Neural cell (in vitro differentiated cells): Measurements from ENCODE around the gene RAB40A. TPM values are rescaled to one million over a fixed set of nuclear protein-coding genes. Genes with fewer than 3 reads are reported as not detected.

Experiments used
- H2AFZ ChIP-seq: fragments of 200-600, 300-800 bp; sonication (generic), shearing (Covaris generic); 2 replicates; pipeline ENCODE4 v1.6.0; 2014; ENCODE audit warnings: low read depth, mild to moderate bottlenecking, antibody characterized with exemption, low read length, moderate library complexity
- H3F3A ChIP-seq: fragments of 200-600 bp; shearing (Covaris generic); 2 replicates; pipeline ENCODE4 v1.6.1; 2016; ENCODE audit warnings: mild to moderate bottlenecking, moderate library complexity, mixed read lengths, antibody characterized with exemption, low read length; ENCODE audit not compliant: insufficient read depth, poor library complexity, severe bottlenecking
- H3K27ac ChIP-seq: fragments of 200-600, 300-800 bp; sonication (generic), shearing (Covaris generic); 2 replicates; pipeline ENCODE4 v1.5.1; 2014; ENCODE audit warnings: mild to moderate bottlenecking, low read length, moderate library complexity
- H3K27me3 ChIP-seq: fragments of 300-800, 200-600 bp; sonication (generic), shearing (Covaris generic); 2 replicates; pipeline ENCODE4 v1.6.0; 2014; ENCODE audit warnings: mild to moderate bottlenecking, low read depth, low read length, moderate library complexity; ENCODE audit not compliant: insufficient read depth
- H3K36me3 ChIP-seq: fragments of 300-800, 200-600 bp; sonication (generic), shearing (Covaris generic); 2 replicates; pipeline ENCODE4 v1.5.1; 2014; ENCODE audit warnings: mild to moderate bottlenecking, antibody characterized with exemption, low read length, moderate library complexity; ENCODE audit not compliant: insufficient read depth
- H3K4me2 ChIP-seq: fragments of 300-800, 200-600 bp; sonication (generic), shearing (Covaris generic); 2 replicates; pipeline ENCODE4 v1.6.0; 2014; ENCODE audit warnings: mild to moderate bottlenecking, low read length
- H3K4me3 ChIP-seq: fragments of 300-800, 200-600 bp; sonication (generic), shearing (Covaris generic); 2 replicates; pipeline ENCODE4 v1.5.1; 2014; ENCODE audit warnings: mild to moderate bottlenecking, low read length, moderate library complexity
- H3K79me2 ChIP-seq: fragments of 200-600 bp; shearing (Covaris generic); replicated peaks from 2 replicates; pipeline ENCODE4 v1.6.0; 2014; ENCODE audit warnings: mild to moderate bottlenecking, low read length, moderate library complexity; ENCODE audit not compliant: insufficient read depth
- H3K9ac ChIP-seq: fragments of 300-800, 200-600 bp; sonication (generic), shearing (Covaris generic); 2 replicates; pipeline ENCODE4 v1.6.1; 2016; ENCODE audit warnings: mild to moderate bottlenecking, low read length, mixed read lengths
- H3K9me2 ChIP-seq: fragments of 200-600 bp; shearing (Covaris generic); 2 replicates; pipeline ENCODE4 v1.6.1; 2016; ENCODE audit warnings: mild to moderate bottlenecking, low read length, mixed read lengths; ENCODE audit not compliant: insufficient read depth
- H3K9me3 ChIP-seq: fragments of 200-600, 300-800 bp; sonication (generic), shearing (Covaris generic); 2 replicates; pipeline ENCODE4 v1.6.1; 2016; ENCODE audit warnings: mild to moderate bottlenecking, mixed run types, low read length, moderate library complexity, mixed read lengths
- H4K20me1 ChIP-seq: fragments of 200-600 bp; shearing (Covaris generic); 2 replicates; pipeline ENCODE4 v1.6.1; 2016; ENCODE audit warnings: mild to moderate bottlenecking, mixed run types; ENCODE audit not compliant: insufficient read depth
- CTCF ChIP-seq: fragments of 450-650 bp; IDR thresholded peaks from 2 replicates; pipeline ENCODE4 v1.5.1; 2014; ENCODE audit warnings: antibody characterized with exemption, mild to moderate bottlenecking, moderate library complexity; ENCODE audit not compliant: poor library complexity, severe bottlenecking
- EP300 ChIP-seq: fragments of 450-650 bp; conservative IDR thresholded peaks from 2 replicates; pipeline ENCODE4 v1.6.1; 2014; ENCODE audit warnings: antibody characterized with exemption, mild to moderate bottlenecking, moderate library complexity; ENCODE audit not compliant: poor library complexity, severe bottlenecking
- EZH2 ChIP-seq: fragments of 200-600, 300-800 bp; shearing (Covaris generic), sonication (generic); IDR thresholded peaks from 2 replicates; pipeline ENCODE4 v1.6.1; 2014; ENCODE audit warnings: antibody characterized with exemption, low read length, borderline replicate concordance, mild to moderate bottlenecking; ENCODE audit not compliant: insufficient read depth, poor library complexity, severe bottlenecking
- MXI1 ChIP-seq: fragments of 450-650 bp; conservative IDR thresholded peaks from 2 replicates; pipeline ENCODE4 v1.6.1; 2014; ENCODE audit warnings: antibody characterized with exemption, mild to moderate bottlenecking; ENCODE audit not compliant: poor library complexity, severe bottlenecking
- POLR2AphosphoS5 ChIP-seq: IDR thresholded peaks from 2 replicates; pipeline ENCODE4 v1.6.1; 2012
- RAD21 ChIP-seq: fragments of 450-650 bp; conservative IDR thresholded peaks from 2 replicates; pipeline ENCODE4 v1.6.1; 2014; ENCODE audit warnings: antibody characterized with exemption, mild to moderate bottlenecking, moderate library complexity
- SMC3 ChIP-seq: fragments of 450-650 bp; conservative IDR thresholded peaks from 2 replicates; pipeline ENCODE4 v1.6.1; 2014; ENCODE audit warnings: antibody characterized with exemption, mild to moderate bottlenecking, moderate library complexity; ENCODE audit not compliant: poor library complexity
- TAF1 ChIP-seq: IDR thresholded peaks from 2 replicates; pipeline ENCODE4 v1.6.1; 2012; ENCODE audit warnings: low read depth
- polyA plus RNA-seq: library from polyadenylated mRNA; depleted of rRNA; stranded (reverse); fragments of >200 nt; gene quantifications from 2 replicates; pipeline ENCODE4 v1.2.3, GENCODE V29; 2014
- TF ChIP-seq, protein P1 (sequence below): IDR thresholded peaks from 2 replicates; pipeline ENCODE4 v1.6.1; 2012; ENCODE audit warnings: borderline replicate concordance

The RAB40A gene
- polyA plus RNA-seq, 1 donor from 2014 or later, result 1.9 TPM

DNA sequence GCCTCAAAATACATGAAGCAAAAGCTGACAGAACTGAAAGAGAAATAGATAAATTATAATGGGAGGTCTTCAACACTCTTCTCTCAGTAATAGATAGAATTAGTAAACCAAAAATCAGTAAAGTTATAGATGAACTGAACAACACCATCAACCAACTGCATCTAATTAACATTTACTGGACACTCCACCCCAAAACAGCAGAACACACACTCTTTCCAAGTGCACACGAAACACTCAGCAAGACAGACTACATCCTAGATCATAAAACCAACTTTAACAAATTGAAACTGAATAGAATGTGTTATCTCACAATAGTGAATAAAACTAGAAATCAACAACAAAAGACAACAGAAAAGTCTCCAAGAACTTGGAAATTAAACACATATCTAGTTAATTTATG, 41.0 kb upstream of the RAB40A start:
- TF ChIP-seq MXI1 (no peak), CTCF (no peak), EZH2 (no peak)
- H3K27me3 ChIP-seq, result no peaks in the 10 kb centered on the region
- H3K36me3 ChIP-seq, result no peaks in the 10 kb centered on the region
- H3K27ac ChIP-seq, result no peak overlapping the region
- H3K9me2 ChIP-seq, result no peaks in the 10 kb centered on the region
- no peaks in the 10 kb centered on the region for H3K79me2 ChIP-seq
- H3K4me3 ChIP-seq, result no peak overlapping the region
- H4K20me1 ChIP-seq, result no peaks in the 10 kb centered on the region
- H3F3A ChIP-seq, result no peaks in the 10 kb centered on the region
- no peak overlapping the region for H2AFZ ChIP-seq
- H3K9ac ChIP-seq, result no peak overlapping the region
- H3K9me3 ChIP-seq, result no peaks in the 10 kb centered on the region
- no peak overlapping the region for H3K4me2 ChIP-seq

DNA sequence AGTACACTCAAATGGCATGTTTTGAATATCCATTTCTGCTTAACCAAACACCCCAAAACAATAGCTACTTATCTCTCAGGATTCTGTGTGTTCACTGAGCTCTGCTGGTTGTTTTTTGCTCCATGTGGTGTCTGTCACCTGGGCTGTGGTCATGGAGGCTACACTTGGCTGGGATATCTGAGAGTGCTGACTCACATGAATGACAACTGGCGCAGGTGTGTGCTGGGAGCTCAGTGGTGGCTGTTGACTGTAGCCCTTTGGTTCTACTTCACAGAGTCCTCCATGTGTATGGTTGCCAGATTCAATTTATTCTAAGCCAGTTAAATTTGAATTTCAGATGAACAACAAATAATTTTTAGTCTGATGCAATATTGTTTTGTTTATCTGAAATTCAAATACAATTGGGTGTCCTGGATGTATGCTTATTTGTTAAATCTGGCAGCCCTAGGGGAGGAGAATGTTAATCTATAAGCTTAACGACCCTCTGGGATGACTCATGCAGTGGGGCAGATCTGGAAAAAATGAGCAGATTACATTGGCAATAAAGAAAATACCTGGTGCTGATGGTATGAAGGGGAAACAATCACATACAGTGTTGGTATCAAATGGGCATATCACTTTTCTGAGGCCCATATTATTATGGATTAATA, 37.8 kb upstream of the RAB40A start:
- H3K4me3 ChIP-seq, result no peak overlapping the region
- no peaks in the 10 kb centered on the region for H3F3A ChIP-seq
- H4K20me1 ChIP-seq, result no peaks in the 10 kb centered on the region
- no peaks in the 10 kb centered on the region for H3K9me2 ChIP-seq
- H3K27ac ChIP-seq, result no peak overlapping the region
- no peak overlapping the region for H3K4me2 ChIP-seq
- no peak overlapping the region for H2AFZ ChIP-seq
- H3K36me3 ChIP-seq, result no peaks in the 10 kb centered on the region
- no peaks in the 10 kb centered on the region for H3K79me2 ChIP-seq
- H3K9me3 ChIP-seq, result no peaks in the 10 kb centered on the region
- no peaks in the 10 kb centered on the region for H3K27me3 ChIP-seq
- TF ChIP-seq, protein P1, sequence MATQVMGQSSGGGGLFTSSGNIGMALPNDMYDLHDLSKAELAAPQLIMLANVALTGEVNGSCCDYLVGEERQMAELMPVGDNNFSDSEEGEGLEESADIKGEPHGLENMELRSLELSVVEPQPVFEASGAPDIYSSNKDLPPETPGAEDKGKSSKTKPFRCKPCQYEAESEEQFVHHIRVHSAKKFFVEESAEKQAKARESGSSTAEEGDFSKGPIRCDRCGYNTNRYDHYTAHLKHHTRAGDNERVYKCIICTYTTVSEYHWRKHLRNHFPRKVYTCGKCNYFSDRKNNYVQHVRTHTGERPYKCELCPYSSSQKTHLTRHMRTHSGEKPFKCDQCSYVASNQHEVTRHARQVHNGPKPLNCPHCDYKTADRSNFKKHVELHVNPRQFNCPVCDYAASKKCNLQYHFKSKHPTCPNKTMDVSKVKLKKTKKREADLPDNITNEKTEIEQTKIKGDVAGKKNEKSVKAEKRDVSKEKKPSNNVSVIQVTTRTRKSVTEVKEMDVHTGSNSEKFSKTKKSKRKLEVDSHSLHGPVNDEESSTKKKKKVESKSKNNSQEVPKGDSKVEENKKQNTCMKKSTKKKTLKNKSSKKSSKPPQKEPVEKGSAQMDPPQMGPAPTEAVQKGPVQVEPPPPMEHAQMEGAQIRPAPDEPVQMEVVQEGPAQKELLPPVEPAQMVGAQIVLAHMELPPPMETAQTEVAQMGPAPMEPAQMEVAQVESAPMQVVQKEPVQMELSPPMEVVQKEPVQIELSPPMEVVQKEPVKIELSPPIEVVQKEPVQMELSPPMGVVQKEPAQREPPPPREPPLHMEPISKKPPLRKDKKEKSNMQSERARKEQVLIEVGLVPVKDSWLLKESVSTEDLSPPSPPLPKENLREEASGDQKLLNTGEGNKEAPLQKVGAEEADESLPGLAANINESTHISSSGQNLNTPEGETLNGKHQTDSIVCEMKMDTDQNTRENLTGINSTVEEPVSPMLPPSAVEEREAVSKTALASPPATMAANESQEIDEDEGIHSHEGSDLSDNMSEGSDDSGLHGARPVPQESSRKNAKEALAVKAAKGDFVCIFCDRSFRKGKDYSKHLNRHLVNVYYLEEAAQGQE, result no peak
- no peak for TF ChIP-seq EP300
- no peak for TF ChIP-seq POLR2AphosphoS5
- no peak for TF ChIP-seq MXI1
- TF ChIP-seq SMC3, result no peak
- TF ChIP-seq TAF1, result no peak
- TF ChIP-seq CTCF, result no peak
- no peak for TF ChIP-seq EZH2
- no peak for TF ChIP-seq RAD21
- no peak overlapping the region for H3K9ac ChIP-seq
